SU-DHL-6 (cell line): ENCODE data around the gene EFCAB12.

Experiments
- H2AFZ ChIP-seq: fragments of 200-600 bp; sonication (generic); 2 replicates; pipeline ENCODE4 v1.6.1; 2014; ENCODE audit warnings: low read depth, mild to moderate bottlenecking, moderate library complexity, mixed read lengths, antibody characterized with exemption, low read length; ENCODE audit not compliant: severe bottlenecking
- H3F3A ChIP-seq: fragments of 200-600 bp; shearing (Covaris generic); 2 replicates; pipeline ENCODE4 v1.6.0; 2016; ENCODE audit warnings: antibody characterized with exemption, mild to moderate bottlenecking; ENCODE audit not compliant: insufficient read depth
- H3K27ac ChIP-seq: fragments of 200-600 bp; sonication (generic); 2 replicates; pipeline ENCODE4 v1.5.1; 2016; ENCODE audit warnings: low read depth, mild to moderate bottlenecking, low read length, moderate library complexity, mixed read lengths
- H3K27me3 ChIP-seq: fragments of 200-600 bp; sonication (generic), shearing (Covaris generic); 2 replicates; pipeline ENCODE4 v1.6.0; 2014; ENCODE audit warnings: mild to moderate bottlenecking, low read length
- H3K36me3 ChIP-seq: fragments of 200-600 bp; sonication (generic); 2 replicates; pipeline ENCODE4 v1.6.1; 2014; ENCODE audit warnings: mild to moderate bottlenecking, low read length, mixed read lengths
- H3K4me2 ChIP-seq: fragments of 300-600, 200-600 bp; shearing (Covaris generic), sonication (generic); 2 replicates; pipeline ENCODE4 v1.6.0; 2014; ENCODE audit warnings: low read length, low read depth, mild to moderate bottlenecking; ENCODE audit not compliant: poor library complexity, severe bottlenecking
- H3K4me3 ChIP-seq: fragments of 200-600 bp; sonication (generic); 2 replicates; pipeline ENCODE4 v1.5.1; 2014; ENCODE audit warnings: antibody characterized with exemption, low read length, mild to moderate bottlenecking, mixed read lengths; ENCODE audit not compliant: insufficient read depth, poor library complexity, severe bottlenecking
- H3K79me2 ChIP-seq: fragments of 200-600 bp; sonication (generic); 2 replicates; pipeline ENCODE4 v1.6.1; 2014; ENCODE audit warnings: mild to moderate bottlenecking, low read length, moderate library complexity; ENCODE audit not compliant: insufficient read depth
- H3K9ac ChIP-seq: fragments of 200-600 bp; sonication (generic); 2 replicates; pipeline ENCODE4 v1.7.0; 2014; ENCODE audit warnings: mild to moderate bottlenecking, low read length
- H3K9me2 ChIP-seq: fragments of 200-600 bp; sonication (generic); replicated peaks from 2 replicates; pipeline ENCODE4 v1.6.1; 2014; ENCODE audit warnings: low read length; ENCODE audit not compliant: insufficient read depth
- H3K9me3 ChIP-seq: fragments of 200-600 bp; sonication (generic); 2 replicates; pipeline ENCODE4 v1.6.1; 2014; ENCODE audit warnings: low read length, mixed read lengths; ENCODE audit not compliant: insufficient read depth
- H4K20me1 ChIP-seq: fragments of 200-600 bp; sonication (generic); 2 replicates; pipeline ENCODE4 v1.6.1; 2014; ENCODE audit warnings: low read depth, mild to moderate bottlenecking, antibody characterized with exemption, low read length, moderate library complexity, mixed read lengths
- CTCF ChIP-seq: fragments of 200-600 bp; sonication (generic); IDR thresholded peaks from one replicate; pipeline ENCODE4 v1.5.1; 2017; ENCODE audit warnings: antibody characterized with exemption, mild to moderate bottlenecking, low read length, moderate library complexity; ENCODE audit not compliant: insufficient read depth, poor library complexity, severe bottlenecking
- EZH2phosphoT487 ChIP-seq: fragments of 200-600 bp; sonication (generic), shearing (Covaris generic); conservative IDR thresholded peaks from 2 replicates; pipeline ENCODE4 v1.6.1; 2018; ENCODE audit warnings: mild to moderate bottlenecking, antibody characterized with exemption, low read length, moderate library complexity, mixed read lengths

The EFCAB12 gene

GRCh38 chr3:129379582-129380358, 48.7 kb downstream of the EFCAB12 start:
- Histone ChIP-seq H3K9me3 (peaks cover 29% of the 10 kb centered on the region; the same call in 1 of the 2 replicates), H3K9ac (no peak overlapping the region), H3K36me3 (no peaks in the 10 kb centered on the region), H4K20me1 (no peaks in the 10 kb centered on the region), H3K4me2 (no peak overlapping the region), H3K27me3 (no peaks in the 10 kb centered on the region), H3K4me3 (no peak overlapping the region), H3K9me2 (no peaks in the 10 kb centered on the region), H3K27ac (no peak overlapping the region), H3K79me2 (no peaks in the 10 kb centered on the region), H2AFZ (no peak overlapping the region), H3F3A (no peaks in the 10 kb centered on the region)
- TF ChIP-seq CTCF (no peak), EZH2phosphoT487 (no peak)

DNA sequence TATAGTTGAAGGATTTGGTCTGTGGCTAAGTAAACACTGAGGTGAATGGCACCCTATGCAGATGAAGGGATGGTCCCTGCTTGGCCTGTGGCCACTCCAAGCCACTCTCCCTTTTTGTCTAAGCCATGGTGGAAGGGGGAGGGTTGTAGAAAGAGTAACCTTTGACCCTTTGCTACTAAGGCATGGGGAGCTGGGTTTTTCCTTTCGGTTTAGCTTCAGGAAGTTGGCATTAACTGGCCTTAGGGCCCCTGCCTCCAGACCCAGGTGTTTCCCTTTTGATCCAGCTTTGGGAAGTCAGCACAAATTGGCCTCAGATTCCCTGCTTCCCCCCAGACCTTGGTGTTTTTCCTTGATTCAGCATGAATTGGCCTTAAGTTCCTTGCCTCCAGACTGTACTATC, 49.5 kb downstream of the EFCAB12 start:
- no peaks in the 10 kb centered on the region for H3F3A ChIP-seq
- no peak overlapping the region for H3K27ac ChIP-seq
- no peaks in the 10 kb centered on the region for H3K79me2 ChIP-seq
- H3K9me3 ChIP-seq = peaks cover 29% of the 10 kb centered on the region; the same call in 1 of the 2 replicates
- H3K4me2 ChIP-seq = no peak overlapping the region
- no peaks in the 10 kb centered on the region for H4K20me1 ChIP-seq
- TF ChIP-seq CTCF (no peak), EZH2phosphoT487 (no peak)
- H3K9ac ChIP-seq = no peak overlapping the region
- no peak overlapping the region for H2AFZ ChIP-seq
- H3K36me3 ChIP-seq = no peaks in the 10 kb centered on the region
- no peaks in the 10 kb centered on the region for H3K27me3 ChIP-seq
- H3K4me3 ChIP-seq = no peak overlapping the region
- no peaks in the 10 kb centered on the region for H3K9me2 ChIP-seq

GRCh38 chr3:129377615-129378014, 50.8 kb downstream of the EFCAB12 start:
- no peaks in the 10 kb centered on the region for H3F3A ChIP-seq
- no peaks in the 10 kb centered on the region for H4K20me1 ChIP-seq
- H3K4me3 ChIP-seq = no peak overlapping the region
- H3K27ac ChIP-seq = no peak overlapping the region
- H3K4me2 ChIP-seq = no peak overlapping the region
- no peak overlapping the region for H2AFZ ChIP-seq
- H3K9me2 ChIP-seq = no peaks in the 10 kb centered on the region
- TF ChIP-seq EZH2phosphoT487 (no peak), CTCF (no peak)
- no peaks in the 10 kb centered on the region for H3K79me2 ChIP-seq
- no peaks in the 10 kb centered on the region for H3K36me3 ChIP-seq
- no peaks in the 10 kb centered on the region for H3K27me3 ChIP-seq
- H3K9ac ChIP-seq = no peak overlapping the region
- peaks cover 29% of the 10 kb centered on the region; the same call in 1 of the 2 replicates for H3K9me3 ChIP-seq
